ENCODE measurements around the gene GRIN2B. TPM values are rescaled to one million over a fixed set of nuclear protein-coding genes. Genes with fewer than 3 reads are reported as not detected.
A peak's percentile ranks its signal among the peaks of the same experiment; 100 is the strongest.

The GRIN2B gene
- polyA plus RNA-seq, 3 donors: 0.76 to 1.6 (median 1.1) TPM

- no peak for DNase-seq (ENCODE audit: low read depth in 3 of 3, low spot score in 2 of 3)
Observed at GRCh38 chr12:13959131-13959723, 22.2 kb downstream of the GRIN2B start.

- DNase-seq (ENCODE audit: low read depth in 3 of 3, low spot score in 2 of 3): no peak
Observed at GRCh38 chr12:13957576-13957975, 23.8 kb downstream of the GRIN2B start.

GRCh38 chr12:13956060-13956590 is 25.3 kb downstream of the GRIN2B start:
- no peak for DNase-seq (ENCODE audit: low read depth in 3 of 3, low spot score in 2 of 3)

GRCh38 chr12:13952096-13952495 is 29.3 kb downstream of the GRIN2B start:
- no peak for DNase-seq (ENCODE audit: low read depth in 3 of 3, low spot score in 2 of 3)

GRCh38 chr12:13950502-13950901 is 30.9 kb downstream of the GRIN2B start:
- DNase-seq (ENCODE audit: low read depth in 3 of 3, low spot score in 2 of 3): no peak

GRCh38 chr12:13948621-13949020 is 32.8 kb downstream of the GRIN2B start:
- DNase-seq (ENCODE audit: low read depth in 3 of 3, low spot score in 2 of 3): no peak

GRCh38 chr12:13947276-13947946 is 34.0 kb downstream of the GRIN2B start:
- DNase-seq (ENCODE audit: low read depth in 3 of 3, low spot score in 2 of 3): peak in 2 of 3 donors; percentile 35 to 48

- DNase-seq (ENCODE audit: low read depth in 3 of 3, low spot score in 2 of 3): no peak
Observed at GRCh38 chr12:13945641-13946040, 35.8 kb downstream of the GRIN2B start.

- DNase-seq (ENCODE audit: low read depth in 3 of 3, low spot score in 2 of 3): no peak
Observed at GRCh38 chr12:13945236-13945635, 36.2 kb downstream of the GRIN2B start.

GRCh38 chr12:13942826-13943225 is 38.6 kb downstream of the GRIN2B start:
- no peak for DNase-seq (ENCODE audit: low read depth in 3 of 3, low spot score in 2 of 3)

GRCh38 chr12:13941258-13942249 is 39.8 kb downstream of the GRIN2B start:
- DNase-seq (ENCODE audit: low read depth in 3 of 3, low spot score in 2 of 3): peak; percentile 36 to 66 (median 54)

GRCh38 chr12:13940335-13940865 is 41.0 kb downstream of the GRIN2B start:
- no peak for DNase-seq (ENCODE audit: low read depth in 3 of 3, low spot score in 2 of 3)

- no peak for DNase-seq (ENCODE audit: low read depth in 3 of 3, low spot score in 2 of 3)
Observed at GRCh38 chr12:13937735-13938134, 43.7 kb downstream of the GRIN2B start.

- DNase-seq (ENCODE audit: low read depth in 3 of 3, low spot score in 2 of 3): no peak
Observed at GRCh38 chr12:13935169-13935568, 46.2 kb downstream of the GRIN2B start.

Data from right renal cortex interstitium (tissue), 3 donors.